DMS153 treated with DMSO at 0.1 percent for 48 hours (cell line): ENCODE data around the gene SORCS2.

Experiments
- DNase-seq: peaks from one replicate; lab custom pipeline; 2025; ENCODE audit not compliant: unreplicated experiment; lab: John Stamatoyannopoulos, UW

The SORCS2 gene

GRCh38 chr4:7334521-7335275, 142.4 kb downstream of the SORCS2 start:
- DNase-seq, result no peak

GRCh38 chr4:7335344-7336066, 143.2 kb downstream of the SORCS2 start:
- DNase-seq, result no peak

DNA sequence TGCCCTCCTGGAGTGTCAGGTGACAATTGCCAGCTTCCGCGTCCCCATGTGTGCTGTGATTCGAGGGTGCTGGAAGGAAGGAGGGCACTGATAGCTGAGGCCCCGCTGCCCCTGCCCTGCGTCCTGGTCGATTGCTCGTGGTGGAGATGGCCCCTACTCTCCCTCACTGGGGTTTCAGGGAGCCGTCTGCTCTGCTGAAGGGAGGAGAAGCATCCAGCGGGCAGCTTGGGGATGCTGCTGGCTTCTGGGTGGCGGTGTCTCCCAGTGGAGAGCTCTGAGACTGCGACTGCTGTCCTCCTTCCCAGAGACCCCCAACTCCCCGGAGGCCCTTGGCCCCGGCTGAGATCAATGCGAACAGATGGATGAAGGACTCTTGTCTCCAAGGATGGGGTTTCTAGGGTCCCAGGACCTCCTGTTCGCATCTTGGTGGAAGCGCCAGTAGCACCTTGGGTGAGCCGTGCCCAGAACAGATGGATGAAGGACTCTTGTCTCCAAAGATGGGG, 143.8 kb downstream of the SORCS2 start:
- no peak for DNase-seq

DNA sequence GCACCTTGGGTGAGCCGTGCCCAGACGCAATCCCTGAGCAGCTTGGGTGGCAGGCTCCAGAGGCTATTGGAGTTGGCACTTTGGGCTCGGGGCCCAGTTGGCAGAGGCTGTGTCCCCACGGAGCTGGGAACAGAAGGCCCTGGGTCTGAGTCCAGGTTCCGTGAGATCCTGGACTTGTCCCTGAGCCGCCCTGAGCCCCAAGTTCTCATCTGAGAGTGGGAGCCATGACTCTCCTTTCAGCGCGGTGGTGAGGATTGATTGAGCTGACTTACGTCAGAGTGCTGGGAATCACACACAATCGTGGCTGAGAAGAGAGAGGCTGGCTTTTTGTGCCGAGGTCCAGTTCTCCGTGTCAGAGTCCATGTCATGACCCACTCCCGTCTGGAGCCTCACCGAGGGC, 144.4 kb downstream of the SORCS2 start:
- no peak for DNase-seq

- no peak for DNase-seq
These were observed 145.1 kb downstream of the SORCS2 start for GRCh38 chr4:7337196-7338058.

GRCh38 chr4:7338059-7338452, 145.7 kb downstream of the SORCS2 start:
- no peak for DNase-seq

GRCh38 chr4:7338876-7339623, 146.7 kb downstream of the SORCS2 start:
- no peak for DNase-seq

DNA sequence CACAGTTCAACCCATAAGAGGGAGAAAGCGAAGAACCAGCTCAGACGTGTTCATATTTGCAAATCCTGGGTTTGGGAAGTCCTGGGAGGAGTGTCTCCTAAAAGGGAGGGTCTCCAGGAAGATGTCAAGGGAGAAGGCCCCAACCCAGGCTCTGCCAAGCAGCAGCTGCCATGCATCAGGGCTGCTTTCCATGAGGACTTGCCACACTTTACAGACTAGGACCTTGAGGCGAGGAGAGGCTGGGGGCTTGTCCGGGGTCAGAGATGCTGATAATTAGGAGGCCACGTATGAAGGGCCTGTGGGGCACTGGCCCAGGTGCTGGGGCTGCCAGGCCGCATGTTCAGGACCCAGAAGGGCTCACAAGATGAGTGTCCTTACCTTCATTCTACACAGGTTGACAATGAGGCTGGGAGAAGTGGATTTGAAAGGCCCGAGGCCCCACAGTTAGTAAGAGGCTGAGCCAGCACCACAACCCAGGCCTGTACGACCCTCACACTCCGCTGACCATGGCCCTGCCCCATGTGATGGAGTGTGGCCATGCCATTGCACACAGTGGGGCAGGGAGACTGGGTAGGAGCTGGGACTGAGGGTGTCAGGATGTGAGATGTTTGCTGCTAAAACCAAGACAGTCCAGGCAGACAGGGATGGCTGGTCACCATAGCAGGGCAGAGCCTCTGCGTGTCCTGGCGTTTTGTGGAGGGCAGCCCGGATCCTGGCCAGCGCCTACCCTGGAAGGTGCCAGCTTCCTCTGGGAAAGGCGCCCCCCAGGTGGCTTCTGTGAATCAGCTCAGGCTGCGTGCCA, 147.6 kb downstream of the SORCS2 start:
- no peak for DNase-seq

GRCh38 chr4:7340553-7341433, 148.5 kb downstream of the SORCS2 start:
- no peak for DNase-seq

GRCh38 chr4:7341491-7342222, 149.3 kb downstream of the SORCS2 start:
- no peak for DNase-seq

DNA sequence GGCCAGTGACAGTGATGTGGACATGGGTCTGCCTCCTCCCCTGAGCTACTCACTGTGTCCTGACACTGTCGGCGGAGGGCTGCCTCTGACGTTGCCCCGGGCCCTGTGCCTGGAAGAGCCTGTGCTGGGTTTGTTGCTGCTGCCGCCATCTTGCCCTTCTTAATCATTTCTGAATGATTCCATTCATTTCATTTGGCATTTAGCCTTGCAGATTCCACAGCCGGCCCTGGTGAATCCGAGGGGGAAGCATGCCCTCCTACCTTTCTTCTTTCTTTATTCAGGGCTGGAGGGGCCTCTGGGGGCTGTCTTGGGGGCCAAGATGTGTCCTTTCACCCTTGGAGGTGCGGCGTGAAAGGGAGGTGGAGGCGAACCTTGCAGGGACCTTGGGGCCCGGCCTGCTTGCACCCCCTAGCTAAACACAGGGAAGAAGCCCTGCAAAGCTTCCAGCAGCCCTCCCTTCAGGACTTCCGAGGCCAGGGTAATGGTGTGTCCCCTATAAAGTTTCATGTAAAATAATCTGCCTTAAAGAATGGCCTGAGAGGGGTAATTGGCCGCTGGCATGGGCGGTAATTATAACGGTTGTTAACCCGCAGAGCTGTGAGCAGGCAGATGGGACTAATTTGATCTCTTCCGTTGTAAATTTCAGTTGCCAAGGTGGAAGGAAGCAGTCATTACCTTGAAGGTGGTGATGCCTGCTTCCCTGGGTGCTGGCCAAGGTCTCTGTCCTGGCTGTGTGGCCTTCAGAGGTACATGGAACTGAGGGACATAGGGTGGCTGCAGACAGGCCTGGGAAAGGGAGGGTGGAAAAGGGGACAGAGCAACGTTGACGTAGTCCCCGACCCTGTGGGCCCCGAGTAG, 150.1 kb downstream of the SORCS2 start:
- no peak for DNase-seq

- DNase-seq, result no peak
These were observed 150.8 kb downstream of the SORCS2 start for GRCh38 chr4:7343081-7343655.

DNA sequence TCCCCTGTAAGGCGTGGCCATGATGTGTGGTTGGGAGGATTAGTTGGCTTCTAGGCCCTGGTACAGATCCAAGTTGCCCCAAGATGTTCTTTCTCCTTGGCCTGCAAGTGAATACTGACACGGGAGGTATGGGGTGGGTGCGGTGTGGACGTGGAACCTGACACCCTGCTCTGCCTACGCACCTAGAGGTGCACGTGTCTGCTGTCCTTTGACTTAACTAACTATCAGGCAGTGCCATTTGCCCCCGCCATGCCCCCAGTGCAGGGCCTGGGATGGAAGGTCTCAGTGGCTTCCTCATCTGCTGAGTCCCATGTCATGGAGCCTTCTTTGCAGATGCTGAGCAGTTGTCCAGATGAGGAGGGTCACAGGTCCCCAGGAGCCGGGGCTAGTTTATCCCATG, 151.6 kb downstream of the SORCS2 start:
- DNase-seq, result no peak

GRCh38 chr4:7344636-7345155, 152.4 kb downstream of the SORCS2 start:
- DNase-seq, result no peak

- no peak for DNase-seq
These were observed 155.6 kb downstream of the SORCS2 start for GRCh38 chr4:7347981-7348380.

- DNase-seq, result no peak
These were observed 156.9 kb downstream of the SORCS2 start for GRCh38 chr4:7348946-7349900.
